Effector memory CD8-positive, alpha-beta T cell (primary cell): ENCODE measurements around the gene CACNA2D1.

Source experiments
- ATAC-seq: fragments of 150-1000 bp; cut with Tn5 transposase; replicated peaks from 2 replicates; pipeline ENCODE4 v1.10.0; 2021; ENCODE audit warnings: mild to moderate bottlenecking, moderate library complexity
- DNase-seq, 3 experiments: peaks; one replicate each; pipeline ENCODE4 v3.0.0; 2021
- H3K27ac Mint-ChIP-seq, 2 donors: one replicate each; pipeline ENCODE4 v1.8.0; 2022; ENCODE audit warnings: mild to moderate bottlenecking in 2 of 2, mixed read lengths in 2 of 2, moderate library complexity in 2 of 2
- H3K27me3 Mint-ChIP-seq, 2 donors: one replicate each; pipeline ENCODE4 v1.8.0; 2022; ENCODE audit warnings: mixed read lengths in 2 of 2
- H3K36me3 Mint-ChIP-seq: one replicate; pipeline ENCODE4 v1.8.0; 2022; ENCODE audit warnings: mild to moderate bottlenecking, moderate library complexity, mixed read lengths; ENCODE audit not compliant: insufficient read depth
- H3K4me1 Mint-ChIP-seq, 2 donors: one replicate each; pipeline ENCODE4 v1.8.0; 2022; ENCODE audit warnings: low read depth in 2 of 2, mixed read lengths in 2 of 2
- H3K4me3 Mint-ChIP-seq, 2 donors: one replicate each; pipeline ENCODE4 v1.8.0; 2022; ENCODE audit warnings: mild to moderate bottlenecking in 2 of 2, mixed read lengths in 2 of 2, moderate library complexity in 2 of 2
- H3K9me3 Mint-ChIP-seq, 2 donors: one replicate each; pipeline ENCODE4 v1.8.0; 2022; ENCODE audit warnings: mixed read lengths in 2 of 2

CACNA2D1 gene

DNA sequence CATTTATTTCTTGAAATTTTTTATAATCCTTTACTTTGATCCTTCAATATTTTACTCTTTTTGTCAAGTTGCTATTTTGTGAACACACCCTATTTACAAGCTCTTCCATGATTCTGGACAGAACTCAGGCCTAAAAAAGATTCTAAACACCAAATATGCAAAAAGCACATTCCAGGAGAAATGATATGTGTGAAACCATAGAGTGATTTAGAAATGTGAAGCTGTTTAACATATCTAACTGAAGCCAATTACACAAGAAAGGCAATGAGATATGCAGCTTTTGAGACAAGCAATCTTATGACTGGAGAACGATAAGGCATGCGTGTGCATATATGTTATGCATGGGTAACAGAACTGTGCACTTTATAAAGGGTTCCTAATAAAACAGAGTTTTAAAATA is 243.0 kb downstream of the CACNA2D1 start:
- Mint-ChIP-seq H3K27me3 (no peaks in the 10 kb centered on the region), H3K9me3 (peaks cover 12 to 21% of the 10 kb centered on the region in 2 donors), H3K36me3 (no peaks in the 10 kb centered on the region), H3K4me1 (no peaks in the 10 kb centered on the region), H3K4me3 (no peak overlapping the region), H3K27ac (no peak overlapping the region)
- no peak for ATAC-seq
- no peak for DNase-seq

DNA sequence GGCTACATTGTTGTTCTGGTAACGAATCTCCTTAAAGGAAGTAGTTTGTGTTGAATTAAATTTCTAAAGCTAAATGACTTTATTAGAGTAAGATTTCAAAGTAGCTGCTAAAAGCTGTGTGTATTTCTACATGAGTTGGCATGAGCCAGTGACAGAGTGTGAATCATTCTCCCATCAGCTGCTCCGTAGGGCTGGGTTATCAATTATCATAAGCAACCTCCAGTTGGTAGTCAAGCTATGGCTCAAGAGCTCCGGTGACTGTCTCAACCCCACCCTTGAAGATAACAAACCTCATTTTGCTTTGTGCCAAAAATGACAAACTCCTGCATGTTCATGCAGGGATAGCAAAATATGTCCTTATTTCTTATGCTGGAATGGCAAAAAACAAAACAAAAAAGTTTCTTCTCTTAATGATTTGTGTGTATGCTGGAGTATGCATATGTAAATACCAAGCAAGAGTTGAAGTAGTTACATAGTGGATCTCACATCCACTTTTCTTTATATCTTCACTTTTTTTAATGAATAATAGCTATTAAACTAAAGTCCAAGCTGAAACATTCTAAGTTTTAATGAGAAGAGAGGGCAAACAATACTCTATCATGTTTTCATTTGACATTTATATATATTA is 249.4 kb downstream of the CACNA2D1 start:
- no peak overlapping the region for H3K4me3 Mint-ChIP-seq
- ATAC-seq (no peak), DNase-seq (no peak)
- no peaks in the 10 kb centered on the region for H3K27me3 Mint-ChIP-seq
- no peak overlapping the region for H3K27ac Mint-ChIP-seq
- no peaks in the 10 kb centered on the region for H3K36me3 Mint-ChIP-seq
- peaks cover 7 to 8% of the 10 kb centered on the region in 2 donors for H3K9me3 Mint-ChIP-seq
- no peaks in the 10 kb centered on the region for H3K4me1 Mint-ChIP-seq

DNA sequence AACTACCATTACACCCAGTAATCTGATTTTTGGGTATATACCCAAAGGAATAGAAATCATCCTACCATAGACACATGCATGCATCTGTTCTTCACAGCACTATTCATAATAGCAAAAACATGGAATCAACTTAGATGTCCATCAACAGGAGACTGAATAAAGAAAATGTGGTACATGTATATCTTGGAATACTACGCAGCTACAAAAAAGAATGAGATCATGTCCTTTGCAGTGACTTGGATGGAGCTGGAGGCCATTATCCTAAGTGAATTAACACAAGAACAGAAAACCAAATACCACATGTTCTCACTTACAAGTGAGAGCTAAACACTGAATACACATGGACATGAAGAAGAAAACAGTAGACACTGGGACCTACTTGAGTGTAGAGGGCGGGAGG is 254.9 kb downstream of the CACNA2D1 start:
- H3K27ac Mint-ChIP-seq = no peak overlapping the region
- DNase-seq (no peak), ATAC-seq (no peak)
- H3K4me1 Mint-ChIP-seq = no peaks in the 10 kb centered on the region
- no peaks in the 10 kb centered on the region for H3K9me3 Mint-ChIP-seq
- H3K27me3 Mint-ChIP-seq = no peaks in the 10 kb centered on the region
- no peak overlapping the region for H3K4me3 Mint-ChIP-seq
- H3K36me3 Mint-ChIP-seq = no peaks in the 10 kb centered on the region

DNA sequence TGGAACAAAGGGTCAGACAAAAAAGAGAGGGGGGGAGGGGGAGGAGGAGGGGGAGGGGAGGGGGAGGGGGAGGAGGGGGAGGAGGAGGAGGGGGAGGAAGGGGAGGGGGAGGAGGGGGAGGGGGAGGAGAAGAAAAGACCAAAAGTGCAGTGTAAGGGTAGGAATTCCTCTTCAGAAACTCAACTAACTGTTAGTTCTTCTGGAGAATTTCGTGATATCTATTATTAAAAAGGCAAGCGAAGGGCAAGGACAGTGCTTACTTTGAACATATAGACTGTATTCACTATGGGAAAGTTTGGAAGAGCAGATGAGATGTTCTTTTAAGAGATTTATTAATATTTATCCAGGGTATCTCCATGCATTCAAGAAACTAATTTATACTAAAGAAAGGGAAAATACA is 258.1 kb downstream of the CACNA2D1 start:
- no peak for ATAC-seq
- H3K4me1 Mint-ChIP-seq = no peaks in the 10 kb centered on the region

DNA sequence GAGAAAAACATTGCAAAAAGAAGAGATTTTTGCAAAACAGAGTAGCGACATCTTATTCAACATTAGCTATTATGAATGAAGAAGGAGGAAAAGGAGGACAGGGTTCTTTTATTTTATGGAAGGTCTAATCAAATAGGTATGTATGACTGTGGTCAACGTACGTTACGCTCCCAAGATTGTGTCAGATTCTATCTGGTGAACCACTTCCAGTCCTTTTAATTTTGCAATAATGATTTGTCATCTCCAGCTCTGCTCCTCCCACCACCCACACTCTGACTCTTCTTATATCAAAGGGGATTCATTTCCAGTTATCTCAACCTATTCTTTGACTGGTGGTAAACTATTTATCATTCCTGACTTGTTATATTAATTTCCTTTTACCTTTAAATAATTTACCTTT is 259.9 kb downstream of the CACNA2D1 start:
- no peaks in the 10 kb centered on the region for H3K36me3 Mint-ChIP-seq
- H3K27me3 Mint-ChIP-seq = no peaks in the 10 kb centered on the region

More for the DNA sequence above, 258.1 kb downstream of the CACNA2D1 start:
- peaks cover under 1 to 7% of the 10 kb centered on the region in 2 donors for H3K9me3 Mint-ChIP-seq
- H3K27ac Mint-ChIP-seq = no peak overlapping the region
- DNase-seq = no peak
- no peaks in the 10 kb centered on the region for H3K27me3 Mint-ChIP-seq
- H3K4me3 Mint-ChIP-seq = no peak overlapping the region
- H3K36me3 Mint-ChIP-seq = no peaks in the 10 kb centered on the region

DNA sequence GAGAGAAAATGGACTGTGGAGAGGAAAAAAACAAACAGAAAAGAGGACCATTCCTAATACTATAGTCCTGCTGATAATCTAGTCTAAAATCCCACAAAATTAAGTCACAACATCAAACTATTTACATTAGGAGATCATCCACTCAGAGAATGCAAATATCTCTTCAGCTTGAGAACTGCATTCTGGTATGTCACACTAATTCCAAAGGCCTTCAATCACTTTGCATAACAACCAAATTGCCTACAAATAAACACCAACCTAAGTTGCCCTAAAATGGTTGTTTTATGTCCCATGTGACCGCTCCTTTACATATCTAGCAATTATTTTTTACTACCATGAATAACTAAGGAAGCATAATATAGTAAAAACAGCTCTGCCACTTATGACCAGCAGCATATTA is 264.3 kb downstream of the CACNA2D1 start:
- no peaks in the 10 kb centered on the region for H3K27me3 Mint-ChIP-seq
- H3K9me3 Mint-ChIP-seq = peaks cover 3 to 21% of the 10 kb centered on the region in 2 donors
- H3K36me3 Mint-ChIP-seq = no peaks in the 10 kb centered on the region
- DNase-seq (no peak), ATAC-seq (no peak)
- H3K27ac Mint-ChIP-seq = no peak overlapping the region
- no peak overlapping the region for H3K4me3 Mint-ChIP-seq
- H3K4me1 Mint-ChIP-seq = no peaks in the 10 kb centered on the region

More for the DNA sequence above, 259.9 kb downstream of the CACNA2D1 start:
- peaks cover 3 to 18% of the 10 kb centered on the region in 2 donors for H3K9me3 Mint-ChIP-seq
- H3K27ac Mint-ChIP-seq = no peak overlapping the region
- no peak overlapping the region for H3K4me3 Mint-ChIP-seq
- DNase-seq = no peak
- no peak for ATAC-seq
- no peaks in the 10 kb centered on the region for H3K4me1 Mint-ChIP-seq

DNA sequence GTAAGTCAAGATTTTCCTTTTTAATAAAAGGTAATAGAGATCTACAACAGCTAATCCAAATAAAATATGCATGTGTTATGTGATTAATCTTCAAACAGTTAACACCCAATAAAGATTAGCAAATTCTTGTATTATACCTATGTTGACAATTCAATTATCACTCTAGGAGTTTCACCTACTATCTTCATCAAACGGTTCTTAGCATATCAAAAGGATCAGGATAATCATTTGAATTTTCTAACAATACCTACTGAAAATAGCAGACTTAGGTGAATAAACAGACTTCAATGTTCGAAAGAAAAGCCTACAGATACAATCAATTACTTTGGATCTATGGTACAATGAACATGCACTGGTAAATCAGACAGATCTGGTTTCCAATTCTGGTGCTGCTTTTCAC is 268.3 kb downstream of the CACNA2D1 start:
- no peak for ATAC-seq
- H3K27ac Mint-ChIP-seq = no peak overlapping the region

DNA sequence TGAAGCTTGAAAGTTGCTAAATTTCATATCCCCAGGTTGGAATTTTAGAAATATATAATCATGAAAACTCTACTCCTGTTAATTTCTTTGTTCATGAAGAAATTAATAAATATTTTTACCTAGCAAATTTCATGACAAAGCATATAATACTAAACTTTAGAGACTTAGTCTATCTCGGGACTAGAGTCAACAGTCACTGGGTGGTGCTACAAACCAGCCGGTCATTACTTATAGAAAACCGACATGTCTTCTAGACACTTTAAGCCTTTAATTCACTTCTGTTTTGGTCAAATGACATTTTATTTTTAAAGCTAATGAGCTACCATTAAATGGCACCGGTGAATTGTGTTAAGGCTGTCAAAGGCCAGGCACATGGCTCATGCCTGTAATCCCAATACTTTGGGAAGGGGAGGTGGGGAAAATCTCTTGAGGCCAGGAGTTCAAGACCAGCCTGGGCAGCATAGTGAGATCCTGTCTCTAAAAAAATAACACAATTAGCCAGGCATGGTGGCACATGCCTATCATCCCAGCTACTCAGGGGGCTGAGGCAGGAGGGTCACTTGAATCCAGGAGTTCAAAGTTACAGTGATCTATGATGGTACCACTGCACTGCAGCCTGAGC is 270.1 kb downstream of the CACNA2D1 start:
- Mint-ChIP-seq H3K9me3 (peaks cover 2 to 6% of the 10 kb centered on the region in 2 donors), H3K27me3 (no peaks in the 10 kb centered on the region), H3K27ac (no peak overlapping the region), H3K4me3 (no peak overlapping the region), H3K4me1 (no peaks in the 10 kb centered on the region), H3K36me3 (no peaks in the 10 kb centered on the region)
- DNase-seq (no peak), ATAC-seq (no peak)

More for the DNA sequence above, 268.3 kb downstream of the CACNA2D1 start:
- peaks cover 7 to 13% of the 10 kb centered on the region in 2 donors for H3K9me3 Mint-ChIP-seq
- H3K4me1 Mint-ChIP-seq = no peaks in the 10 kb centered on the region
- H3K27me3 Mint-ChIP-seq = no peaks in the 10 kb centered on the region
- H3K36me3 Mint-ChIP-seq = no peaks in the 10 kb centered on the region
- DNase-seq = no peak
- H3K4me3 Mint-ChIP-seq = no peak overlapping the region

DNA sequence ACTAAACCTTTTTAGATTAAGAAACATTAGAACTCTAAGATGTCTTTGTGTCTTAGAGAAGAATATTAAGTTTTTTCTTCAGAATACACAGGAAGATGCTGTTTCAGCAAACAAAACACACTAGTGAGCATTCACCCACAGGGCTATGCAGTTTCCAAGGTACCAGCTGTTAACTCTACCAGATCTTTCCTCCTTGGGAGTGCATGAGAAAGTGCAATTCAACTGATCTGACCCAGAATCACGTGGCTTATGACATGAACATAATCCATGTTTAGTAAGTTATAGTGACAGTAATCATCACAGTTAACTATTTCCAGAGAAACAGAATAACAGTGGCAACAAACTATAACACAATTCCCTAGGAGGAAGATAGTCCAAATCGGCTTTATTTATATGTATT is 270.7 kb downstream of the CACNA2D1 start:
- Mint-ChIP-seq H3K36me3 (no peaks in the 10 kb centered on the region), H3K9me3 (peaks cover 0 to 6% of the 10 kb centered on the region in 2 donors), H3K4me1 (no peaks in the 10 kb centered on the region), H3K27ac (no peak overlapping the region), H3K27me3 (no peaks in the 10 kb centered on the region), H3K4me3 (no peak overlapping the region)
- DNase-seq (no peak), ATAC-seq (no peak)

DNA sequence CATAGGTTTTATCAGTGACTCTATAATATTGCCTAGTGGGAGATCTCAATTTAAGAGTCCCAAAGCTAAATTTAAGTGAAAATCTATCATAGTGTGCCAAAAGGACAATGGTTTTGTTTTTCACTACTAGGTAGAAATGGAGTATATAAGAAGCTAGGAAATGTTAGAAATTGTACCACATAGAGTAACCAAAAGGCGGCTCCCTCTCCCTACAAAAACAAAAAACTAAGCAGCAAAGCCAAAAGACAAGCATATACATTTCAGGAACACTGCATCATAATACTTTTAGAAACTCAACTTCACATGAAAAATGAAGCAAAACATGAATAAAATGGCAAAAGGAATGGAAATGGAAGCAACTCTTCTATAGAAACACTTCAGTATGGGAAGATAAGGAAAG is 271.6 kb downstream of the CACNA2D1 start:
- DNase-seq (no peak), ATAC-seq (no peak)
- no peak overlapping the region for H3K4me3 Mint-ChIP-seq
- H3K9me3 Mint-ChIP-seq = peaks cover 0 to 6% of the 10 kb centered on the region in 2 donors
- H3K27ac Mint-ChIP-seq = no peak overlapping the region
- no peaks in the 10 kb centered on the region for H3K36me3 Mint-ChIP-seq
- H3K27me3 Mint-ChIP-seq = no peaks in the 10 kb centered on the region
- H3K4me1 Mint-ChIP-seq = no peaks in the 10 kb centered on the region

DNA sequence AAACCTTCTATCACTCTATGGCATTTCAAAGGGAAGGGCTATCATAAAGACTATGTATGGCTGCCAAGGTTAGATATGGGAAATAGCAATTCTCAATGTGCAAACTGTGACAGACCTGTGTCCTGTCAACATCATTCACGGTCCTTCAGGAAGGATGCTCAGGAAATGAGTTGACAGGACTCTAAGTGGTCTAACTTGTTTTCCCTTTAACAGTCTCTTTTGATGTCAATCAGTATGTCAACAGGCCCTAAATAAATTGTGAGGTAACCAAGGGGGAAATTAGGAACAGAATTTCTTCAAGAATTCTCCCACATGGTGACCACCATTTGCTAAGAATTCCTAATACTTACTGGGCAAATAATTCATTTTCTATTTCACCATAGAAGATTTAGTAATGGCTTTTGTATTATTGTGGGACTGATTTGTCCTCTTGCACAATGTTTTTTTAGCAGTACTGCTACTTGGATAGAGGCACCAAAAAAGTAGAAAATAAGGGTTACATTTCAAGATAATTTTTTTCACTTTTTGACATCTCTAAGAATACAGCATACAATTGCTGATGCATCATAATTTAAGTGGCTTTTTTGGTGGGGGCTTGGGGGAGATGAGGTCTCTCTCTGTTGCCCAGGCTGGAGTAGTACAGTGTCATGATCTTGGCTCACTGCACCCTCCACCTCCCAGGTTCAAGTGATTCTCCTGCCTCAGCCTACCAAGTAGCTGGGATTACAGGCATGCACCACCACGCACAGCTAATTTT is 275.8 kb downstream of the CACNA2D1 start:
- H3K4me1 Mint-ChIP-seq = no peaks in the 10 kb centered on the region
- no peaks in the 10 kb centered on the region for H3K36me3 Mint-ChIP-seq
- DNase-seq (no peak), ATAC-seq (no peak)
- peaks cover 0 to 8% of the 10 kb centered on the region in 2 donors for H3K9me3 Mint-ChIP-seq
- H3K27me3 Mint-ChIP-seq = no peaks in the 10 kb centered on the region
- H3K27ac Mint-ChIP-seq = no peak overlapping the region
- H3K4me3 Mint-ChIP-seq = no peak overlapping the region

DNA sequence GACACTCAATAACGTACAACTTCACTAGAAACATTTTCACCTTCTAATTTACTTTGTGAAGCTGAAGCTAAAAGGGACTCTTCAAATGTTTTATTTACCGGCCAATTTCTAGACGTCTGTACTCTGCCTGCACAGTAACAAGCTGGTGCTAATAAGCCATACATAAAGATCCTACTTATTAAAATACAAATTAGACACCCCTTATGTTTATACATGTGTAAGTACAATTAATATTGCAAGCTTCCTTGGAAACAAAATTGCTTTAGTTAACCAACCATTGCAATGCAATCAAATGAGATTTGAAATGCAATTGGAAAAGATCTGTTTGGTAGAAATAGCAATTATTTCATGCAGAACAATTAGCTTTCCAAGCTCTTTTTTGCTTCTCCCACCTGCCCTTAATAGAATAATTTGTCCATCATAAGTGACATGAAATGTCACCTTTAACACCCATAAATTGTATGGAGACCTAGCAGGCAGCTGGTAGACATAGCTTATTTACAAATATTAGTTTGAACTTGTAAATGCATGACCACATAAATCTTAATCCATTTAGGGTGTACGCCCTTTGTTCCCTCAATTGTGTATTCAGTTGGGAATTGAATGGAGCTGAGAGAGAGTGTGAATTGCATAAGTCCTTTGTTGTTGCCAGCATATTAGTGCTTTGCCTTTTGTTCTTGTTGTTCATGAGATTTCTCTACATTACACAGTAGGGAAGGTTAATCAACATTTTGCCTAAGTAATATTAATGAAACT is 277.1 kb downstream of the CACNA2D1 start:
- Mint-ChIP-seq H3K27me3 (no peaks in the 10 kb centered on the region), H3K9me3 (peaks cover 4 to 10% of the 10 kb centered on the region in 2 donors), H3K4me1 (no peaks in the 10 kb centered on the region), H3K4me3 (no peak overlapping the region), H3K27ac (no peak overlapping the region), H3K36me3 (no peaks in the 10 kb centered on the region)
- ATAC-seq = no peak
- no peak for DNase-seq

DNA sequence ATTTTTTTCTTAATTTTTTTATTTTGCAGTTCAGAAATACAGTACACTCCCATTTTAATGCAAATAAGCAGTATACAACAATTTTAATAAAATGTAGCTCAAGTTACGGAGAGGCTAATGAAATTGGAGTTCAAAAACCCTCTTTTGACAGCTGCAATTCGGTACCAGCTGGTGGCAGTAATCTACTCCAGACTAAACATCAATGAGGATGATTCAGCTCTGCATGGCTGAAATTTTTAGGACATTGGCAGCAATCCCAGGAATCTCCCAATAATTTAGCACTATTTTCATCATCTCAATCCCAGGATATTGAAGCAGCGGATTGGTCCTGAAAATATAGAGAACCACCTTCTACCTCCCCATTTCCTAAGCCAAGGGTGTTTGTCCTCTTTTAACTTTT is 278.8 kb downstream of the CACNA2D1 start:
- H3K27me3 Mint-ChIP-seq = no peaks in the 10 kb centered on the region
- H3K36me3 Mint-ChIP-seq = no peaks in the 10 kb centered on the region
- DNase-seq (no peak), ATAC-seq (no peak)
- no peak overlapping the region for H3K27ac Mint-ChIP-seq
- H3K4me3 Mint-ChIP-seq = no peak overlapping the region
- H3K9me3 Mint-ChIP-seq = peaks cover 8 to 10% of the 10 kb centered on the region in 2 donors
- no peaks in the 10 kb centered on the region for H3K4me1 Mint-ChIP-seq
